Measurements from ENCODE around the gene TOMM20.
"Not testable (repeated sequence)": the region's sequence is repeated elsewhere in the genome, so short reads cannot be mapped to it uniquely, and the experiment has no call there.

Gene TOMM20

DNA sequence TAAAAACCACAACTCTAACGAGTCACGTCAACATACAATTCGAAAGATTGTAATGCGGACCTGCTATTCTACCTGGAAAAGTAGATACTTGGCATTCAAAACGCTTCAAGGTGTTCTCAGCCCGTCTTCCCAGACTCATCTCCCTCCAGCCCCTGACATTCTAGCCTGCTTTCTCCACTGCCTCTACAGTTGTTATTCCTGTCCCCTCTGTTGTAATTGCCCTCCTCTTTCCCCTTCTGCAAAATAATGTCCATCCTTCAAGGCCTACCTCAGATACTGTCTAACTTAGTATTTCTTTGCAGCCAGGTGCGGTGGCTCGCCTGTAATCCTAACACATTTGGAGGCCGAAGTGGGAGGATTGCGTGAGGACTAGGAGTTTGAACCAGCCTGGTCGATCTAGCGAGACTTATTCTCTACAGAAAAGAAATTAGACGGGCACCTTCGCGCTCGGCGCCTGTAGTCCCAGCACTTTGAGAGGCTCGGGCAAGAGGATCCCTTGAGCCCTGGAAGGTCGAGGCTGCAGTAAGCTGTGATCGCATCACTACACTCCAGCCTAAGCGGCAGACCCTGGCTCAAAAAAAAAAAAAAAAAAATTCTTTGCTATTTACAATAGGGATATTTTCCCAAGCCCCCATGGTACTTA lies 33.2 kb upstream of the TOMM20 start:
- Histone ChIP-seq H3K9me3 (ENCODE audit: insufficient read depth, low read length) (no peaks in the 10 kb centered on the region), H3K27ac (ENCODE audit: low read length) (no peak overlapping the region), H4K20me1 (ENCODE audit: insufficient read depth, low read length) (no peaks in the 10 kb centered on the region; the same call in 1 of the 2 replicates), H3K27me3 (ENCODE audit: low read depth, low read length) (no peaks in the 10 kb centered on the region), H3K36me3 (replicated peaks; ENCODE audit: low read depth, low read length) (peaks cover 17% of the 10 kb centered on the region), H2AFZ (ENCODE audit: low read depth, low read length) (peak overlapping the region; percentile 93), H3K4me1 (ENCODE audit: low read length) (peaks cover 10% of the 10 kb centered on the region), H3K4me2 (ENCODE audit: low read length) (peak overlapping the region; percentile 70), H3K9ac (ENCODE audit: low read length) (peak overlapping the region; percentile 75), H3K79me2 (ENCODE audit: low read length) (peaks cover 16% of the 10 kb centered on the region), H3K4me3 (ENCODE audit: low read length) (peak overlapping the region; percentile 82)
- TF ChIP-seq, protein P1, sequence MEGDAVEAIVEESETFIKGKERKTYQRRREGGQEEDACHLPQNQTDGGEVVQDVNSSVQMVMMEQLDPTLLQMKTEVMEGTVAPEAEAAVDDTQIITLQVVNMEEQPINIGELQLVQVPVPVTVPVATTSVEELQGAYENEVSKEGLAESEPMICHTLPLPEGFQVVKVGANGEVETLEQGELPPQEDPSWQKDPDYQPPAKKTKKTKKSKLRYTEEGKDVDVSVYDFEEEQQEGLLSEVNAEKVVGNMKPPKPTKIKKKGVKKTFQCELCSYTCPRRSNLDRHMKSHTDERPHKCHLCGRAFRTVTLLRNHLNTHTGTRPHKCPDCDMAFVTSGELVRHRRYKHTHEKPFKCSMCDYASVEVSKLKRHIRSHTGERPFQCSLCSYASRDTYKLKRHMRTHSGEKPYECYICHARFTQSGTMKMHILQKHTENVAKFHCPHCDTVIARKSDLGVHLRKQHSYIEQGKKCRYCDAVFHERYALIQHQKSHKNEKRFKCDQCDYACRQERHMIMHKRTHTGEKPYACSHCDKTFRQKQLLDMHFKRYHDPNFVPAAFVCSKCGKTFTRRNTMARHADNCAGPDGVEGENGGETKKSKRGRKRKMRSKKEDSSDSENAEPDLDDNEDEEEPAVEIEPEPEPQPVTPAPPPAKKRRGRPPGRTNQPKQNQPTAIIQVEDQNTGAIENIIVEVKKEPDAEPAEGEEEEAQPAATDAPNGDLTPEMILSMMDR (IDR thresholded peaks at IDR 0.05; ENCODE audit: low read depth, low read length), result no peak
- TF ChIP-seq EZH2phosphoT487 (IDR thresholded peaks at IDR 0.05; ENCODE audit: low read depth), result no peak

DNA sequence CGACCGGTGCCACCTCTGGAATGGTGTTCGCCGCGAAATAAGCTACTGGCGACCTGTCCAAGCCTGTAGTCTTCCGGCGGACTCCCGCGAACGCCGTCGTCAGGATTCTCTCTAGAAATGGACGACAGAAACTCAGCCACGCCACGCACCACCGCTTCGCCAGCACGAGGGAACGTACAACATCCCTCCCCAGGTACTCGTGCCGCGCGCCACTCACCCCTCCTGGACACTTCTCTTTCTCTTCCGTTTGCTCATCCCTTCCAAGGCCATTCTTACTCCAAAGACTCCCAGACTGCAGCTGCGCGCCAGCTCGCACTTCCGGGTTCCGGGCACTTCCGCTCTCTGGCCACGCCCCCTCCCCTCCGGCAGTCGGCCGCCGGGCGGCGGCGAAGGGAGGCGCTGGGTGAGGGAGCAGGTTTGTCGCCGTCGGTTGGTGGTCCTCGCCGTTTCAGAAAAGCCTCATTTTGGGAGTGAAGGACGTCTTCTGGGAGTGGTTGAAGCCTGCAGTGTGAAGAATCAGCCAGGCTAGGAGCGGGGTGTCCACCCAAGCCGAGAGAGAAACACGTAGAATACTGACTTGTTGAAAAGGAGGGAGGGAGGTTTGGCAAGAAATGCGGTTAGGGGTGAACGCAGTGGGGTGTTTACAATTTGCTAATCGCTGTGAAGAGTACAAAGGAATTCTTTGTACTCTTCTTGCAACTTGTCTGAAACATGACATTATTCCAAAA lies 32.5 kb upstream of the TOMM20 start, which contains the start of gene RBM34:
Gene RBM34 (minus strand): TSS at position 294 of the 728 bp plus-strand sequence. CDS start 24 bp downstream, at position 270.
- H3K9ac ChIP-seq (ENCODE audit: low read length), result peak within 1 kb of the TSS; percentile 75
- peaks cover 16% of the 10 kb centered on the region for H3K79me2 ChIP-seq (ENCODE audit: low read length)
- no peaks in the 10 kb centered on the region; the same call in 1 of the 2 replicates for H4K20me1 ChIP-seq (ENCODE audit: insufficient read depth, low read length)
- no peaks in the 10 kb centered on the region for H3K9me3 ChIP-seq (ENCODE audit: insufficient read depth, low read length)
- H3K27ac ChIP-seq (ENCODE audit: low read length), result peak within 1 kb of the TSS; percentile 49
- TF ChIP-seq EZH2phosphoT487 (IDR thresholded peaks at IDR 0.05; ENCODE audit: low read depth), result no peak
- peaks cover 24% of the 10 kb centered on the region for H3K36me3 ChIP-seq (replicated peaks; ENCODE audit: low read depth, low read length)
- H3K27me3 ChIP-seq (ENCODE audit: low read depth, low read length), result no peaks in the 10 kb centered on the region
- peak within 1 kb of the TSS; percentile 93 for H2AFZ ChIP-seq (ENCODE audit: low read depth, low read length)
- peak within 1 kb of the TSS; percentile 82 for H3K4me3 ChIP-seq (ENCODE audit: low read length)
- H3K4me1 ChIP-seq (ENCODE audit: low read length), result peaks cover 10% of the 10 kb centered on the region
- peak within 1 kb of the TSS; percentile 70 for H3K4me2 ChIP-seq (ENCODE audit: low read length)

- Histone ChIP-seq H3K9ac (ENCODE audit: low read length) (peak overlapping the region; percentile 75), H2AFZ (ENCODE audit: low read depth, low read length) (peak overlapping the region; percentile 93), H3K4me3 (ENCODE audit: low read length) (peak overlapping the region; percentile 82), H3K9me3 (ENCODE audit: insufficient read depth, low read length) (no peaks in the 10 kb centered on the region), H3K4me2 (ENCODE audit: low read length) (peak overlapping the region; percentile 70), H3K36me3 (replicated peaks; ENCODE audit: low read depth, low read length) (peaks cover 25% of the 10 kb centered on the region), H3K27me3 (ENCODE audit: low read depth, low read length) (no peaks in the 10 kb centered on the region), H3K79me2 (ENCODE audit: low read length) (peaks cover 16% of the 10 kb centered on the region), H3K27ac (ENCODE audit: low read length) (peak overlapping the region; percentile 49), H3K4me1 (ENCODE audit: low read length) (peaks cover 10% of the 10 kb centered on the region), H4K20me1 (ENCODE audit: insufficient read depth, low read length) (no peaks in the 10 kb centered on the region; the same call in 1 of the 2 replicates)
- no peak for TF ChIP-seq EZH2phosphoT487 (IDR thresholded peaks at IDR 0.05; ENCODE audit: low read depth)
- TF ChIP-seq, protein P1 (IDR thresholded peaks at IDR 0.05; ENCODE audit: low read depth, low read length), result no peak
These were observed 31.8 kb upstream of the TOMM20 start for GRCh38 chr1:235160383-235160956.

DNA sequence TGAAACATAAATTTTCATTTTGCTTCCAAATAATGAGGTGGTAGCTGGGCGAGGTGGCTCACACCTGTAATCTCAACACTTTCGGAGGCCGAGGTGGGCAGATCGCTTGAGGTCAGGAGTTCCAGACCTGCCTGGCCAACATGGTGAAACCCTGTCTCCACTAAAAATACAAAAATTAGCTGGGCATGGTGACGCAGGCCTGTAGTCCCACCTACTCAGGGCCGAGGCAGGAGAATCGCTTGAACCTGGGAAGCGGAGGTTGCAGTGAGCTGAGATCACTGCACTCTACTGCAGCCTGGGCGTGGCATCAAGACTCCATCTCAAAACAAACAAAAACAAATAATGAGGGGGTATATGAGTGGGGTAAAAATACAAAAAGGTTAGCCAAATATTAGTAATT lies 31.3 kb upstream of the TOMM20 start:
- not testable (repeated sequence) for H3K27me3 ChIP-seq (ENCODE audit: low read depth, low read length); H3K4me1 ChIP-seq (ENCODE audit: low read length); H4K20me1 ChIP-seq (ENCODE audit: insufficient read depth, low read length); H3K9me3 ChIP-seq (ENCODE audit: insufficient read depth, low read length); H3K27ac ChIP-seq (ENCODE audit: low read length); H2AFZ ChIP-seq (ENCODE audit: low read depth, low read length)
- H3K4me3 ChIP-seq (ENCODE audit: low read length), result peak overlapping the region; percentile 82
- peaks cover 28% of the 10 kb centered on the region for H3K36me3 ChIP-seq (replicated peaks; ENCODE audit: low read depth, low read length)
- peaks cover 16% of the 10 kb centered on the region for H3K79me2 ChIP-seq (ENCODE audit: low read length)
- peak overlapping the region; percentile 75 for H3K9ac ChIP-seq (ENCODE audit: low read length)
- H3K4me2 ChIP-seq (ENCODE audit: low read length), result peak overlapping the region; percentile 70

DNA sequence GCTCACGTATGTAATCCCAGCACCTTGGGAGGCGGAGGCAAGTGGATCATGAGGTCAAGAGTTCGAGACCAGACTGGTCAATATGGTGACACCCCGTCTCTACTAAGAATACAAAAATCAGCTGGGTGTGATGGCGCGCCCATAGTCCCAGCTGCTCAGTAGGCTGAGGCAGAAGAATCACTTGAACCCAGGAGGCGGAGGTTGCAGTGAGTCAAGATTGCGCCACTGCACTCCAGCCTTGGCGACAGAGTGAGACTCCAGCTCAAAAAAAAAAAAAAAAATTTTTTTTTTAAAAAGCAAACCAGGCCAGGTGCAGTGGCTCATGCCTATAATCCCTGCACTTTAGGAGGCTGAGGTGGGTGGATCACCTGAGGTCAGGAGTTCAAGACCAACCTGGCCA lies 30.6 kb upstream of the TOMM20 start:
- not testable (repeated sequence) for H3K4me1 ChIP-seq (ENCODE audit: low read length); H3K4me2 ChIP-seq (ENCODE audit: low read length)
- peaks cover 16% of the 10 kb centered on the region for H3K79me2 ChIP-seq (ENCODE audit: low read length)

More for the DNA sequence above, 30.6 kb upstream of the TOMM20 start:
- not testable (repeated sequence) for H3K4me3 ChIP-seq (ENCODE audit: low read length); H3K9ac ChIP-seq (ENCODE audit: low read length); H3K9me3 ChIP-seq (ENCODE audit: insufficient read depth, low read length); H4K20me1 ChIP-seq (ENCODE audit: insufficient read depth, low read length); H3K27me3 ChIP-seq (ENCODE audit: low read depth, low read length); H2AFZ ChIP-seq (ENCODE audit: low read depth, low read length); H3K27ac ChIP-seq (ENCODE audit: low read length)
- peaks cover 32% of the 10 kb centered on the region for H3K36me3 ChIP-seq (replicated peaks; ENCODE audit: low read depth, low read length)

All from OCI-LY3 (cell line).